Stimulated activated CD8-positive, alpha-beta memory T cell treated with anti-CD3 and anti-CD28 coated beads, Interleukin-2, amount 100 ng/mL, for 48 hours (primary cell): ENCODE measurements around the gene IBSP.

Source experiments
- DNase-seq, 2 donors: peaks; one replicate each; pipeline ENCODE4 v3.0.0-alpha.2; 2020; ENCODE audit warnings: low read depth in 2 of 2

IBSP gene

DNA sequence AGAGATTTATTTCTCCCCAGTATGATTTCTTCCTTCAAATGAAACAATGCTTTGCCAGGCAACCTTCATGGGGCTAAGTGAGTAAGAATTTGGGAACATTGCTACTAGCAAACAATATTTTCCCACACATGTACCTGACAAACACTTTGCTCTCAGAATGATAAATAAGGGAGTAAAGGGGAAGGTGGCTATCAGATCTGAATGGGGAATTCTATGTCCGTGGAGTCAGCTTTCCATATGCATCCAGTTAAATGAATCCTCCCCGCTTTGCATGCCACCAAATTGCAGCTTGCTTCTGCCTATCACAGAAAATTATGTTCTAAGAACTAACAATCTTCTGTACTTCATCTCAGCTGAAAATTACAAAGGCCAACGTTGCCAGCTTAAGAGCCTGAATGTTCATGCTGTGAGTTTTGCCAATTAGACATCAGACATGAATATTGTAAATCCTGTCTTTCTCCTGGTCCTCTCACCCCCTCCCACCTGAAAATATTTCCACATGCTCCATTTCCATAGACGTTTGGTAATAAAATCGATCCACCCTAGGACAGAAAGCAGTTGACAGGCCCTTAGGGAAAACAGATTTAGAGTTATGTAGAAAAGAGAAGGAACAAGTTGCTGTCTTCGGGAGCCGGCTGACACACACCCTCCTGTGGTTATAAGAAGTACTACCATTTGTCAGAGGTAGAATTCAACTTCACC lies 39.7 kb downstream of the IBSP start:
- DNase-seq: no peak

DNA sequence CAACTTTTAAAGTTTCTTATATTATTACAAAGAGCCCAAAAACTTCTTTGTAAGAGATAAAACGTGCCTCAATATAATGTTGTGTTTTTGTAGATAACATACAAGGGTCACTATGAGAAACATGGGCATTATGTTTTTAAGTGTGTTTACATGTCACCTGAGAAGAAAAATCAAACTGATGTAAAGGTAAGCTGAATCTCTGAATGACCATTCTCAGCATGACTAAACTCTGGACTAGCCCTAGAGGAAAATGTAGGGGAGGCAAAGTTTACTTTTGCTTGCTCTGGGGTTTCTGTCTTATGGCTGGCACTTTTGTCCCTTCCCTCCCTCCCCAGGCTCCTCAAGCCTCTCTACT lies 40.2 kb downstream of the IBSP start:
- no peak for DNase-seq

- DNase-seq: no peak
Measured at GRCh38 chr4:87840149-87840548, 40.8 kb downstream of the IBSP start.

- no peak for DNase-seq
Measured at GRCh38 chr4:87843936-87844335, 44.6 kb downstream of the IBSP start.

GRCh38 chr4:87844452-87844851 lies 45.1 kb downstream of the IBSP start:
- DNase-seq: no peak

DNA sequence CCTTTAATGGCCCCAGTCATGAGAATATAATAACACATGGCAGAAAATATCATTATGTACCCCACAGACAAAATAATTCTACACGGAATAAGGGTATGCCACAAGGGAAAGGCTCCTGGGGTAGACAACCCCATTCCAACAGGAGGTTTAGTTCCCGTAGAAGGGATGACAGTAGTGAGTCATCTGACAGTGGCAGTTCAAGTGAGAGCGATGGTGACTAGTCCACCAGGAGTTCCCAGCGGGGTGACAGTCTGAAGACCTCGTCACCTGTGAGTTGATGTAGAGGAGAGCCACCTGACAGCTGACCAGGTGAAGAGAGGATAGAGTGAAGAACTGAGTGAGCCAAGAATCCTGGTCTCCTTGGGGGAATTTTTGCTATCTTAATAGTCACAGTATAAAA lies 46.9 kb downstream of the IBSP start:
- DNase-seq: no peak

GRCh38 chr4:87848622-87849351 lies 49.4 kb downstream of the IBSP start:
- DNase-seq: peak in 1 of 2 donors; percentile 1

GRCh38 chr4:87849612-87850011 lies 50.3 kb downstream of the IBSP start:
- DNase-seq: no peak

DNA sequence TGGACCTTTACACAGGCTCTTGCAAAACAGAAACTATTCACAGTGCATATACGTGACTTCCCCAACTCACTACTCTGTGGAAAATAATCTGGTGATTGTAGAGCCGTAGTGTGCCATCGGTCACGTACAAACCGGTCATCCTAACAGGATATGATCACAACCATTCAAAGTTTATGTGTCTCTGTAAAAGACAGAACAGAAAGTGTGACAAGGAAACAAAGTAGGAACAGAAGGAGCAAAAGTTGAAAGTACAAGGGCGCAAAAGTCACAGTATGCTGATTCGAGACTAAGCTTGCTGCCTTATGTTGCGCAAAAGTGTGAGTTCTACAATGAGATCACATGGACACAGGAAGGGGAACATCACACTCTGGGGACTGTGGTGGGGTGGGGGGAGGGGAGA lies 52.0 kb downstream of the IBSP start:
- DNase-seq: no peak

DNA sequence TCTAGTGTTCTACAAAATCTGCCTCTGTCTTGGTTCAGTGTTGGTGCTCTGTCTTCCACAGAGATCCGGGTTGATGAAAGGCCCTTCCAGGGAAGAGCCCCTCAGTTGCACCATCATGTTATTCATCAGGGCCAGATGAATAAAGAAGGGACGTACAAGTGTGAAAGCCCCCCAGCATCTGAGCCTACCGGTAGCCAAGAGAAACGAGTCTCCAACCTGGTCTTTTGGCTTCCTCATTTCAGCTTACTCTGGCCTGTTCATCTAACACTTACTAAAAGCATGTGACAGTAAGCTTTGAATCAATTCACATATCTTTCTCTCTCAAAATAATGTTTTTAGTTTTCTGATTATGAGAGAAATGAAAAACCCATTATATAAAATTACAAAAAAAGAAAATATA lies 52.6 kb downstream of the IBSP start:
- no peak for DNase-seq

DNA sequence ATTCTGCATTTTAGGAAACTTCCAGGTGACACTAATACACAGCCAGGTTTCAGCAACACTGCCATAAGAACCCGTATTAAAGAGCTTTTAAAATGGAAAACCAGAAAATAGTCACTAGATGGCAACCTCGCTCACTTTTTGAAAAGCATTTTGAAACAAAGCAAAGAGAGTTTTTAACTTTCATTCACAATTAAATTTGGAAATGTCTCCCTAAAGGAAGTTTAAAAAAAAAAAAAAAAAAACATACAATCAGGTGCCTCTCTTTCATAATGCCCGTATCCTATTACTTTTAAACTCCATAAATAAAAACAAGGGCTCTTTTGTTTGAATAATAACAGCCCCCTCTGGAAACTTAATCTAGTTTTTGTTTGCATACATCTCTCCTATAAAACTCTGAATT lies 53.8 kb downstream of the IBSP start:
- DNase-seq: no peak

DNA sequence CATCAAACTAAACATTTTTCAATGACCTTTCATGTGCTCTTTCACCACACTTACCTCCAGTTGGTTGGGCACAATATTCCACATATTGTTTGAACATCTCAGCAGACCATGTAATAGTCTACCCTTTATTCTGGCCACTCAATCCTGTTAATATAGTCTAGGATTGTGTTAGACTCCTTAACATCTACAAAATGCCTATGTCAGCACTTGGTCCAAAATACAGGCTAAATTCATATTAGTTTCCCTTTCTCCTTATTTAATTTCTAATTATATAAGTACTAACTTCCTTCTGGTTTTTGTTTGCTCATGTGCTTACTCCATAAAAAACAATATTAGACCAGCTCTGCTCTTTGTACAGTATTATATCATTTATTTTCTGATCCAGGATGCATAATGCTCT lies 54.5 kb downstream of the IBSP start:
- DNase-seq: no peak

DNA sequence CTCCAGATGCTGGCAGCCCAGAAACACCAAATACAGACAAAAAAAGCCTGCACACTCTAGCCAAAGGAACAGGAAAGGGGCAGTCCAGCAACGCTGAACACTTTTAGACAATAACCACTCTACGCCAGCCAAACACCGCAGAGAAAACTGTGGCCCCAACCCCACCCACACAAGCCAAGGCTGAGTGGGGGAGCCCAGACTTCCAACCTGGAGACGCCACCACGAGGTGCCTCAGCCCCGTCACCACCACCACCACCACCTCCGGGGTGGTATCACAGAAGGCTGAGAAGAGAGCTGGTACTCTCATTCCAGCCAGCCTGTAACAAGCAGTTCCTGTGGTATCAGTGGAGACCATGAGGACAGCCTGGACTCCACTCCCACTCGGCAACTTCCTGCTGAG lies 56.2 kb downstream of the IBSP start:
- DNase-seq: no peak

DNA sequence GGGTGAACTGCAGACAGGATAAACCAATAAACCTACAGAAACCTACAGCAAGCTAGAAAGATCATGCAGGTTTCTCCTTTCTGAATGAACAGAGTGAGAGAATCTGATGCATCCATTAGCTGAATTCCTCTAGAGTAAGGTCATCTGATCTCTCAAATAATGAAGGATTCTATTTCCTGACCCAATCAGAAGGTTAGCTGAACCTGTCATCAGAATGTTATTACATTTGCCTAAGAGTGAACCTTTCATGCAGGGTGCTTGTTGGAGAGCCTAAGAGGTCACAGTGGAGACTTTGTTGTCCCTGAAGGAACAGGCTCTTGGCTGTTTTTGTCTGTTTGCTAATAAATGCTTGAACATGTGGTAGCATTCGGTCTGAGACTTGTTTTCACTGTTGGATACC lies 57.5 kb downstream of the IBSP start:
- no peak for DNase-seq

GRCh38 chr4:87857789-87858188 lies 58.4 kb downstream of the IBSP start:
- no peak for DNase-seq
